ENCODE measurements around the gene AHRR.
"Not testable (repeated sequence)": the region's sequence is repeated elsewhere in the genome, so short reads cannot be mapped to it uniquely, and the experiment has no call there.

DNA sequence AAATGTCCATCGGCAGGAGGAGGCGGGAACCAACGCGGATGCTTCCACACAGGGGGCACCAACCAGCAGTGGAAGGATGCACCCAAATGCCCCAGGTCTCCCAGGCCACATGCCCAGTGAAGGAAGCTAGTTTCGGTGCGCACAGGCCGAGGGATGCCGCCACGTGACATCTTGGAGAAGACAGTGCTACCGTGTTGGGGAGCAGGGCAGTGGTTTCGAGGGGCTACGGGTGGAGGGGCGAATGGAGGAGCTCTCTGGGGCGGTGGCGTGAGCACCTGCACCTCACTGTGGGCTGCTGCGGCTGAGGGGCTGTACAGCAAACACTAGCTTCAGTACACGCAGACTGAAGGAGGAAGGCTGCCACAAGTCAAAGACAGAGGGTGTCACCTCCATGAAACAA is 26.7 kb upstream of the AHRR start:
- TF ChIP-seq, protein P1, sequence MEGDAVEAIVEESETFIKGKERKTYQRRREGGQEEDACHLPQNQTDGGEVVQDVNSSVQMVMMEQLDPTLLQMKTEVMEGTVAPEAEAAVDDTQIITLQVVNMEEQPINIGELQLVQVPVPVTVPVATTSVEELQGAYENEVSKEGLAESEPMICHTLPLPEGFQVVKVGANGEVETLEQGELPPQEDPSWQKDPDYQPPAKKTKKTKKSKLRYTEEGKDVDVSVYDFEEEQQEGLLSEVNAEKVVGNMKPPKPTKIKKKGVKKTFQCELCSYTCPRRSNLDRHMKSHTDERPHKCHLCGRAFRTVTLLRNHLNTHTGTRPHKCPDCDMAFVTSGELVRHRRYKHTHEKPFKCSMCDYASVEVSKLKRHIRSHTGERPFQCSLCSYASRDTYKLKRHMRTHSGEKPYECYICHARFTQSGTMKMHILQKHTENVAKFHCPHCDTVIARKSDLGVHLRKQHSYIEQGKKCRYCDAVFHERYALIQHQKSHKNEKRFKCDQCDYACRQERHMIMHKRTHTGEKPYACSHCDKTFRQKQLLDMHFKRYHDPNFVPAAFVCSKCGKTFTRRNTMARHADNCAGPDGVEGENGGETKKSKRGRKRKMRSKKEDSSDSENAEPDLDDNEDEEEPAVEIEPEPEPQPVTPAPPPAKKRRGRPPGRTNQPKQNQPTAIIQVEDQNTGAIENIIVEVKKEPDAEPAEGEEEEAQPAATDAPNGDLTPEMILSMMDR (IDR thresholded peaks at IDR 0.05) = not testable (repeated sequence)
- TF ChIP-seq POLR2A (IDR thresholded peaks at IDR 0.05) = not testable (repeated sequence)
